NCI-H1092 treated with DMSO at 0.1 percent for 48 hours (cell line): Measurements from ENCODE around the gene FBXW12.

Experiments
- DNase-seq: peaks from one replicate; lab custom pipeline; 2025; lab: John Stamatoyannopoulos, UW

Gene FBXW12

GRCh38 chr3:48407542-48408099, 35.6 kb downstream of the FBXW12 start:
- no peak for DNase-seq

GRCh38 chr3:48408823-48409281, 36.8 kb downstream of the FBXW12 start:
- DNase-seq = no peak

GRCh38 chr3:48409291-48410201, 37.5 kb downstream of the FBXW12 start:
- DNase-seq = no peak

- no peak for DNase-seq
Measured at GRCh38 chr3:48410205-48411040, 38.4 kb downstream of the FBXW12 start.

GRCh38 chr3:48411041-48411588, 39.1 kb downstream of the FBXW12 start:
- no peak for DNase-seq

- DNase-seq = no peak
Measured at GRCh38 chr3:48411606-48412374, 39.8 kb downstream of the FBXW12 start.

GRCh38 chr3:48412375-48413001, 40.5 kb downstream of the FBXW12 start:
- DNase-seq = no peak

- no peak for DNase-seq
Measured at GRCh38 chr3:48413086-48413485, 41.1 kb downstream of the FBXW12 start.

- no peak for DNase-seq
Measured at GRCh38 chr3:48413611-48414010, 41.6 kb downstream of the FBXW12 start.

- no peak for DNase-seq
Measured at GRCh38 chr3:48414376-48415250, 42.6 kb downstream of the FBXW12 start.

GRCh38 chr3:48415251-48415953, 43.4 kb downstream of the FBXW12 start:
- no peak for DNase-seq

GRCh38 chr3:48416091-48416505, 44.1 kb downstream of the FBXW12 start:
- no peak for DNase-seq

GRCh38 chr3:48416546-48416945, 44.5 kb downstream of the FBXW12 start:
- DNase-seq = no peak

- DNase-seq = no peak
Measured at GRCh38 chr3:48417529-48418108, 45.6 kb downstream of the FBXW12 start.

GRCh38 chr3:48418140-48418539, 46.1 kb downstream of the FBXW12 start:
- no peak for DNase-seq

- no peak for DNase-seq
Measured at GRCh38 chr3:48418651-48419050, 46.6 kb downstream of the FBXW12 start.

GRCh38 chr3:48419149-48419548, 47.1 kb downstream of the FBXW12 start:
- no peak for DNase-seq

- DNase-seq = no peak
Measured at GRCh38 chr3:48419597-48419996, 47.6 kb downstream of the FBXW12 start.

- no peak for DNase-seq
Measured at GRCh38 chr3:48420561-48420960, 48.5 kb downstream of the FBXW12 start.
